Stimulated activated CD8-positive, alpha-beta memory T cell treated with anti-CD3 and anti-CD28 coated beads, Interleukin-12 subunit alpha, Interleukin-12 subunit beta, amount 100 ng/mL, for 24 hours (primary cell): ENCODE results near the gene PRKG1.

Experiments
- DNase-seq: peaks from one replicate; pipeline ENCODE4 v3.0.0-alpha.2; 2020; ENCODE audit errors: extremely low read depth

Gene PRKG1

GRCh38 chr10:51698473-51699063 lies 624.3 kb downstream of the PRKG1 start:
- no peak for DNase-seq

GRCh38 chr10:51699145-51699474 lies 624.8 kb downstream of the PRKG1 start:
- no peak for DNase-seq

- DNase-seq: peak; percentile 75
Measured at GRCh38 chr10:51699475-51700227, 625.4 kb downstream of the PRKG1 start, which contains the start of gene CSTF2T. CSTF2T (minus strand) TSS chr10:51699595; CDS start chr10:51699549, 46 bp downstream.

GRCh38 chr10:51700228-51700817 lies 626.0 kb downstream of the PRKG1 start:
- DNase-seq: no peak

GRCh38 chr10:51705774-51706173 lies 631.5 kb downstream of the PRKG1 start:
- DNase-seq: no peak

GRCh38 chr10:51706225-51706624 lies 631.9 kb downstream of the PRKG1 start:
- no peak for DNase-seq

GRCh38 chr10:51707392-51707791 lies 633.1 kb downstream of the PRKG1 start:
- no peak for DNase-seq

- no peak for DNase-seq
Measured at GRCh38 chr10:51707821-51708424, 633.6 kb downstream of the PRKG1 start.

- DNase-seq: no peak
Measured at GRCh38 chr10:51708609-51709008, 634.3 kb downstream of the PRKG1 start.

GRCh38 chr10:51709324-51709972 lies 635.2 kb downstream of the PRKG1 start:
- no peak for DNase-seq

GRCh38 chr10:51711519-51711891 lies 637.2 kb downstream of the PRKG1 start:
- no peak for DNase-seq

GRCh38 chr10:51716981-51717380 lies 642.7 kb downstream of the PRKG1 start:
- no peak for DNase-seq

GRCh38 chr10:51718804-51719291 lies 644.6 kb downstream of the PRKG1 start:
- no peak for DNase-seq

- no peak for DNase-seq
Measured at GRCh38 chr10:51724038-51724437, 649.8 kb downstream of the PRKG1 start.

GRCh38 chr10:51729822-51730555 lies 655.7 kb downstream of the PRKG1 start:
- no peak for DNase-seq

- no peak for DNase-seq
Measured at GRCh38 chr10:51733057-51733456, 658.8 kb downstream of the PRKG1 start.

- DNase-seq: no peak
Measured at GRCh38 chr10:51743146-51743545, 668.9 kb downstream of the PRKG1 start.

- no peak for DNase-seq
Measured at GRCh38 chr10:51744235-51745000, 670.1 kb downstream of the PRKG1 start.

GRCh38 chr10:51745397-51745796 lies 671.1 kb downstream of the PRKG1 start:
- DNase-seq: no peak

- DNase-seq: no peak
Measured at GRCh38 chr10:51747216-51747615, 672.9 kb downstream of the PRKG1 start.

GRCh38 chr10:51748959-51749358 lies 674.7 kb downstream of the PRKG1 start:
- no peak for DNase-seq
